ENCODE results near the gene HLA-A.
A peak's percentile ranks its signal among the peaks of the same experiment; 100 is the strongest.
"Not testable (repeated sequence)": the region's sequence is repeated elsewhere in the genome, so short reads cannot be mapped to it uniquely, and the experiment has no call there.

HLA-A gene

DNA sequence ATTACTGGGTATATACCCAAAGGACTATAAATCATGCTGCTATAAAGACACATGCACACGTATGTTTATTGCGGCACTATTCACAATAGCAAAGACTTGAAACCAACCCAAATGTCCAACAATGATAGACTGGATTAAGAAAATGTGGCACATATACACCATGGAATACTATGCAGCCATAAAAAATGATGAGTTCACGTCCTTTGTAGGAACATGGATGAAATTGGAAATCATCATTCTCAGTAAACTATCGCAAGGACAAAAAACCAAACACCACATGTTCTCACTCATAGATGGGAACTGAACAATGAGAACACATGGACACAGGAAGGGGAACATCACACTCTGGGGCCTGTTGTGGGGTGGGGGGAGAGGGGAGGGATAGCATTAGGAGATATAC is 37.7 kb downstream of the HLA-A start:
- H3K36me3 ChIP-seq (replicated peaks in 1 of 2; ENCODE audit: control insufficient read depth in 2 of 2, insufficient read depth in 2 of 2, low read length in 2 of 2); H3K27ac ChIP-seq (replicated peaks; ENCODE audit: low read length): not testable (repeated sequence)
- no CpG with 5 or more reads among the region's 4 CpGs for WGBS, 2 donors (ENCODE audit: extremely low coverage in 2 of 2, insufficient read length in 2 of 2, insufficient replicate concordance in 1 of 2)

DNA sequence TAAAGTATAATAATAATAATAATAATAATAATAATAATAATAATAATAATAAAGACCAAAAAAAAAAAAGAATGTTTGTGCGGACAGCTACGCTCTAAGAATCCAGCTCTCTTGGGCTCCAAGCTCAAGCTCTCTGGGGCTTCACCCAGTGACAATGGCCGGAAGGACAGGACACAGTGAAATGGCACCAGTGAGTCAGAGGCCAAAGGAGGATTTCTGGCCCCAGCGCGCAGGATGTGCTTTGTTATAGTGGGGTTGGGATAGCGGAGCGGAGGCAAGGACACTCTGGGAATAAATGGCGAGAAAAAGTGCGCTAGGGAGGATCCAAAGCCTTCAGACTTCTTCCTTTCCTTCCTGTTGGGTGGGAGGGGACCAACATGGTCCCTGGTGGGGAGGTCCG is 38.2 kb downstream of the HLA-A start:
- H3K27me3 ChIP-seq (ENCODE audit: control insufficient read depth in 3 of 3, insufficient read depth in 3 of 3, low read depth in 1 of 3, low read length in 3 of 3) = peaks cover 0 to 42% (median 21%) of the 10 kb centered on the region in 3 experiments
- no peak for DNase-seq (ENCODE audit: low spot score)
- H3K4me2 ChIP-seq (ENCODE audit: insufficient read depth, low read length, poor library complexity, severe bottlenecking) = no peak overlapping the region
- H3K4ac ChIP-seq (ENCODE audit: low read length) = no peak overlapping the region
- H4K8ac ChIP-seq (ENCODE audit: low read depth, low read length) = no peak overlapping the region
- H2BK120ac ChIP-seq (ENCODE audit: low read depth, low read length) = no peak overlapping the region
- no peak overlapping the region for H2BK15ac ChIP-seq (ENCODE audit: low read length)
- H2AFZ ChIP-seq (ENCODE audit: low read length) = no peak overlapping the region
- H3K23ac ChIP-seq (ENCODE audit: low read depth, low read length, poor library complexity) = no peak overlapping the region
- H2BK12ac ChIP-seq (ENCODE audit: low read length) = no peak overlapping the region
- no peak overlapping the region for H4K91ac ChIP-seq (ENCODE audit: low read depth, low read length, poor library complexity)
- no peak overlapping the region for H2BK5ac ChIP-seq (ENCODE audit: low read length)
- WGBS, 2 donors (ENCODE audit: extremely low coverage in 2 of 2, insufficient read length in 2 of 2, insufficient replicate concordance in 1 of 2) = no CpG with 5 or more reads among the region's 10 CpGs
- H3K9me3 ChIP-seq (replicated peaks in 1 of 2; ENCODE audit: control insufficient read depth in 2 of 2, insufficient read depth in 1 of 2, low read depth in 1 of 2, low read length in 2 of 2) = peaks cover 0 to 5% of the 10 kb centered on the region in 2 donors
- H3K14ac ChIP-seq (ENCODE audit: low read length) = no peak overlapping the region
- H3K4me3 ChIP-seq (ENCODE audit: low read length in 2 of 2) = no peak overlapping the region
- peaks cover 3 to 9% of the 10 kb centered on the region in 2 donors for H3K4me1 ChIP-seq (ENCODE audit: control insufficient read depth in 2 of 2, insufficient read depth in 1 of 2, low read depth in 1 of 2, low read length in 2 of 2)
- H3K9ac ChIP-seq (ENCODE audit: low read depth, low read length, poor library complexity) = no peak overlapping the region
- H2AK5ac ChIP-seq (ENCODE audit: low read depth, low read length) = no peak overlapping the region
- H3K79me1 ChIP-seq (ENCODE audit: low read depth, low read length) = peaks cover 2% of the 10 kb centered on the region
- no peaks in the 10 kb centered on the region for H3K36me3 ChIP-seq (replicated peaks in 1 of 2; ENCODE audit: control insufficient read depth in 2 of 2, insufficient read depth in 2 of 2, low read length in 2 of 2)
- H3K18ac ChIP-seq (ENCODE audit: low read length) = no peak overlapping the region
- H3K27ac ChIP-seq (replicated peaks; ENCODE audit: low read length) = no peak overlapping the region

More for the DNA sequence above, 37.7 kb downstream of the HLA-A start:
- not testable (repeated sequence) for H2AK5ac ChIP-seq (ENCODE audit: low read depth, low read length); H2BK12ac ChIP-seq (ENCODE audit: low read length); H3K4me1 ChIP-seq (ENCODE audit: control insufficient read depth in 2 of 2, insufficient read depth in 1 of 2, low read depth in 1 of 2, low read length in 2 of 2); H2AFZ ChIP-seq (ENCODE audit: low read length); H3K9ac ChIP-seq (ENCODE audit: low read depth, low read length, poor library complexity); H3K14ac ChIP-seq (ENCODE audit: low read length); H3K4me3 ChIP-seq (ENCODE audit: low read length in 2 of 2); H2BK120ac ChIP-seq (ENCODE audit: low read depth, low read length); H3K23ac ChIP-seq (ENCODE audit: low read depth, low read length, poor library complexity); H2BK5ac ChIP-seq (ENCODE audit: low read length); H3K4ac ChIP-seq (ENCODE audit: low read length); DNase-seq (ENCODE audit: low spot score); H2BK15ac ChIP-seq (ENCODE audit: low read length); H3K4me2 ChIP-seq (ENCODE audit: insufficient read depth, low read length, poor library complexity, severe bottlenecking); H3K9me3 ChIP-seq (replicated peaks in 1 of 2; ENCODE audit: control insufficient read depth in 2 of 2, insufficient read depth in 1 of 2, low read depth in 1 of 2, low read length in 2 of 2); H3K79me1 ChIP-seq (ENCODE audit: low read depth, low read length); H4K91ac ChIP-seq (ENCODE audit: low read depth, low read length, poor library complexity); H4K8ac ChIP-seq (ENCODE audit: low read depth, low read length); H3K18ac ChIP-seq (ENCODE audit: low read length)
- peaks cover 0 to 47% (median 26%) of the 10 kb centered on the region in 3 experiments for H3K27me3 ChIP-seq (ENCODE audit: control insufficient read depth in 3 of 3, insufficient read depth in 3 of 3, low read depth in 1 of 3, low read length in 3 of 3)

DNA sequence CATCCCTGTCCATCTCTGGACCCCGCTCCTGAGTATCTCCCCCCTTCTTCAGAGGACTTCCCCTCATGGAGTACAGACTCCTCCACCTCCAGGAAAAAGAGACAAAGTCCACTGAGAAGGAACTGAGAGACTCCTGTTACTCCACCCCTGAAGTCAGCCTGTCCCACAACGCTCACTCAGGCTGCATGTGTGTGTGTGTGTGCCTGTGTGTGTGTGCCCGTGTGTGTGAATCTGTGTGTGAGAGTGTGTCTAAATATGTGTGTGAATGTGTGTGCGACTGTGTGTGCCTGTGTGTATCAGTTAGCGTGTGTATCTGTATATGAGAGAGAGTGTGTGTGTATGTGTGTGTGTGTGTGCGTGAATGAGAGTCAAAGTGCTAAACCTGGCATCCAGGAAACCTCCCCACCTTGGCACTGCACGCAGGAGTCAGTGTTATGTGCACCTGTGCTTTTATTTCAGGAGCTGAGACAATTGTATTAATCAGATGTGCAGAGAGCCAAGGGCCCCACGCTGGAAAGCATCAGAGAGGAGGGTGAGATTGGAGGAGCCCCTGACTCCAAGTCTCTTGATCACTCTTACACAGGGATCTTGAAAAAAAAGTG is 39.0 kb downstream of the HLA-A start:
- no peaks in the 10 kb centered on the region for H3K36me3 ChIP-seq (replicated peaks in 1 of 2; ENCODE audit: control insufficient read depth in 2 of 2, insufficient read depth in 2 of 2, low read length in 2 of 2)
- H2BK15ac ChIP-seq (ENCODE audit: low read length) = no peak overlapping the region
- H3K27ac ChIP-seq (replicated peaks; ENCODE audit: low read length) = no peak overlapping the region
- no peak overlapping the region for H2BK5ac ChIP-seq (ENCODE audit: low read length)
- H3K79me1 ChIP-seq (ENCODE audit: low read depth, low read length) = peaks cover 2% of the 10 kb centered on the region
- no peak overlapping the region for H3K9ac ChIP-seq (ENCODE audit: low read depth, low read length, poor library complexity)
- peak overlapping the region; percentile 75 for H4K91ac ChIP-seq (ENCODE audit: low read depth, low read length, poor library complexity)
- no peak overlapping the region for H2BK12ac ChIP-seq (ENCODE audit: low read length)
- no CpG with 5 or more reads among the region's 8 CpGs for WGBS, 2 donors (ENCODE audit: extremely low coverage in 2 of 2, insufficient read length in 2 of 2, insufficient replicate concordance in 1 of 2)
- no peak overlapping the region for H4K8ac ChIP-seq (ENCODE audit: low read depth, low read length)
- no peak overlapping the region for H3K4me3 ChIP-seq (ENCODE audit: low read length in 2 of 2)
- H3K23ac ChIP-seq (ENCODE audit: low read depth, low read length, poor library complexity) = no peak overlapping the region
- no peak for DNase-seq (ENCODE audit: low spot score)
- H2AK5ac ChIP-seq (ENCODE audit: low read depth, low read length) = no peak overlapping the region
- H3K4me2 ChIP-seq (ENCODE audit: insufficient read depth, low read length, poor library complexity, severe bottlenecking) = no peak overlapping the region
- H2AFZ ChIP-seq (ENCODE audit: low read length) = no peak overlapping the region
- H3K4ac ChIP-seq (ENCODE audit: low read length) = no peak overlapping the region
- no peak overlapping the region for H3K18ac ChIP-seq (ENCODE audit: low read length)
- no peak overlapping the region for H3K14ac ChIP-seq (ENCODE audit: low read length)
- peaks cover 0 to under 1% of the 10 kb centered on the region in 2 donors for H3K9me3 ChIP-seq (replicated peaks in 1 of 2; ENCODE audit: control insufficient read depth in 2 of 2, insufficient read depth in 1 of 2, low read depth in 1 of 2, low read length in 2 of 2)
- H3K4me1 ChIP-seq (ENCODE audit: control insufficient read depth in 2 of 2, insufficient read depth in 1 of 2, low read depth in 1 of 2, low read length in 2 of 2) = peaks cover 1 to 6% of the 10 kb centered on the region in 2 donors
- H2BK120ac ChIP-seq (ENCODE audit: low read depth, low read length) = no peak overlapping the region
- peaks cover 0 to 34% (median 13%) of the 10 kb centered on the region in 3 experiments for H3K27me3 ChIP-seq (ENCODE audit: control insufficient read depth in 3 of 3, insufficient read depth in 3 of 3, low read depth in 1 of 3, low read length in 3 of 3)

DNA sequence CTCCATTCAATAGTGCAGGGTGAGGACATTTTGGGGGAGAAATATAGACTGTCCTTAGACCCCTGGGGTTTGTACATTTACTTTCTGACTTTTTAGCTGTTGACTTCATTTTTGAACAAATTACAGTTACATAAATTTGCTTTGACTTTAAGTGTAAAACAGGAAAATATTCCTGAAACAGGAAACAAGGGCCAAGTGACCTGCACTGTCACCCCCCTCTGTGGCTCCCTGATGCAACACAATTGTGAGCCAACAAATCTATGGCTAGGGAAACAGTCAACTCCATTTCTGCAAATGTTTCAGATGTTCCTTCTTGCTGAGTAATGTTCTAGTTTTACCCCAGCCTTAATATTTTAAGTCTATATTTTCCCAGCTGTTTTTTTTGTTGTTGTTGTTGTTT is 39.8 kb downstream of the HLA-A start:
- H3K14ac ChIP-seq (ENCODE audit: low read length) = no peak overlapping the region
- no peak overlapping the region for H3K27ac ChIP-seq (replicated peaks; ENCODE audit: low read length)
- peaks cover 0 to 32% (median 8%) of the 10 kb centered on the region in 3 experiments for H3K27me3 ChIP-seq (ENCODE audit: control insufficient read depth in 3 of 3, insufficient read depth in 3 of 3, low read depth in 1 of 3, low read length in 3 of 3)
- DNase-seq (ENCODE audit: low spot score) = no peak
- no peak overlapping the region for H2BK15ac ChIP-seq (ENCODE audit: low read length)
- no peak overlapping the region for H2AFZ ChIP-seq (ENCODE audit: low read length)
- H3K9ac ChIP-seq (ENCODE audit: low read depth, low read length, poor library complexity) = no peak overlapping the region
- no peak overlapping the region for H2BK120ac ChIP-seq (ENCODE audit: low read depth, low read length)
- no peak overlapping the region for H2BK5ac ChIP-seq (ENCODE audit: low read length)
- H3K18ac ChIP-seq (ENCODE audit: low read length) = no peak overlapping the region
- no peak overlapping the region for H2BK12ac ChIP-seq (ENCODE audit: low read length)
- H3K23ac ChIP-seq (ENCODE audit: low read depth, low read length, poor library complexity) = no peak overlapping the region
- H2AK5ac ChIP-seq (ENCODE audit: low read depth, low read length) = no peak overlapping the region
- H3K4me1 ChIP-seq (ENCODE audit: control insufficient read depth in 2 of 2, insufficient read depth in 1 of 2, low read depth in 1 of 2, low read length in 2 of 2) = peaks cover 1 to 3% of the 10 kb centered on the region in 2 donors
- H3K4me3 ChIP-seq (ENCODE audit: low read length in 2 of 2) = no peak overlapping the region
- H4K91ac ChIP-seq (ENCODE audit: low read depth, low read length, poor library complexity) = no peak overlapping the region
- no peak overlapping the region for H4K8ac ChIP-seq (ENCODE audit: low read depth, low read length)
- no peak overlapping the region for H3K4me2 ChIP-seq (ENCODE audit: insufficient read depth, low read length, poor library complexity, severe bottlenecking)
- H3K4ac ChIP-seq (ENCODE audit: low read length) = no peak overlapping the region
- peaks cover 2% of the 10 kb centered on the region for H3K79me1 ChIP-seq (ENCODE audit: low read depth, low read length)
- no peaks in the 10 kb centered on the region for H3K36me3 ChIP-seq (replicated peaks in 1 of 2; ENCODE audit: control insufficient read depth in 2 of 2, insufficient read depth in 2 of 2, low read length in 2 of 2)
- no peaks in the 10 kb centered on the region for H3K9me3 ChIP-seq (replicated peaks in 1 of 2; ENCODE audit: control insufficient read depth in 2 of 2, insufficient read depth in 1 of 2, low read depth in 1 of 2, low read length in 2 of 2)

All from neuronal stem cell (in vitro differentiated cells).